Neural cell (in vitro differentiated cells): Measurements from ENCODE around the gene CYP19A1. TPM values are rescaled to one million over a fixed set of nuclear protein-coding genes. Genes with fewer than 3 reads are reported as not detected.

Source experiments
- H2AFZ ChIP-seq: fragments of 200-600, 300-800 bp; sonication (generic), shearing (Covaris generic); 2 replicates; pipeline ENCODE4 v1.6.0; 2014; ENCODE audit warnings: low read depth, mild to moderate bottlenecking, antibody characterized with exemption, low read length, moderate library complexity
- H3F3A ChIP-seq: fragments of 200-600 bp; shearing (Covaris generic); 2 replicates; pipeline ENCODE4 v1.6.1; 2016; ENCODE audit warnings: mild to moderate bottlenecking, moderate library complexity, mixed read lengths, antibody characterized with exemption, low read length; ENCODE audit not compliant: insufficient read depth, poor library complexity, severe bottlenecking
- H3K27ac ChIP-seq: fragments of 200-600, 300-800 bp; sonication (generic), shearing (Covaris generic); 2 replicates; pipeline ENCODE4 v1.5.1; 2014; ENCODE audit warnings: mild to moderate bottlenecking, low read length, moderate library complexity
- H3K27me3 ChIP-seq: fragments of 300-800, 200-600 bp; sonication (generic), shearing (Covaris generic); 2 replicates; pipeline ENCODE4 v1.6.0; 2014; ENCODE audit warnings: mild to moderate bottlenecking, low read depth, low read length, moderate library complexity; ENCODE audit not compliant: insufficient read depth
- H3K36me3 ChIP-seq: fragments of 300-800, 200-600 bp; sonication (generic), shearing (Covaris generic); 2 replicates; pipeline ENCODE4 v1.5.1; 2014; ENCODE audit warnings: mild to moderate bottlenecking, antibody characterized with exemption, low read length, moderate library complexity; ENCODE audit not compliant: insufficient read depth
- H3K4me2 ChIP-seq: fragments of 300-800, 200-600 bp; sonication (generic), shearing (Covaris generic); 2 replicates; pipeline ENCODE4 v1.6.0; 2014; ENCODE audit warnings: mild to moderate bottlenecking, low read length
- H3K4me3 ChIP-seq: fragments of 300-800, 200-600 bp; sonication (generic), shearing (Covaris generic); 2 replicates; pipeline ENCODE4 v1.5.1; 2014; ENCODE audit warnings: mild to moderate bottlenecking, low read length, moderate library complexity
- H3K79me2 ChIP-seq: fragments of 200-600 bp; shearing (Covaris generic); replicated peaks from 2 replicates; pipeline ENCODE4 v1.6.0; 2014; ENCODE audit warnings: mild to moderate bottlenecking, low read length, moderate library complexity; ENCODE audit not compliant: insufficient read depth
- H3K9ac ChIP-seq: fragments of 300-800, 200-600 bp; sonication (generic), shearing (Covaris generic); 2 replicates; pipeline ENCODE4 v1.6.1; 2016; ENCODE audit warnings: mild to moderate bottlenecking, low read length, mixed read lengths
- H3K9me2 ChIP-seq: fragments of 200-600 bp; shearing (Covaris generic); 2 replicates; pipeline ENCODE4 v1.6.1; 2016; ENCODE audit warnings: mild to moderate bottlenecking, low read length, mixed read lengths; ENCODE audit not compliant: insufficient read depth
- H3K9me3 ChIP-seq: fragments of 200-600, 300-800 bp; sonication (generic), shearing (Covaris generic); 2 replicates; pipeline ENCODE4 v1.6.1; 2016; ENCODE audit warnings: mild to moderate bottlenecking, mixed run types, low read length, moderate library complexity, mixed read lengths
- H4K20me1 ChIP-seq: fragments of 200-600 bp; shearing (Covaris generic); 2 replicates; pipeline ENCODE4 v1.6.1; 2016; ENCODE audit warnings: mild to moderate bottlenecking, mixed run types; ENCODE audit not compliant: insufficient read depth
- EP300 ChIP-seq: fragments of 450-650 bp; conservative IDR thresholded peaks from 2 replicates; pipeline ENCODE4 v1.6.1; 2014; ENCODE audit warnings: antibody characterized with exemption, mild to moderate bottlenecking, moderate library complexity; ENCODE audit not compliant: poor library complexity, severe bottlenecking
- EZH2 ChIP-seq: fragments of 200-600, 300-800 bp; shearing (Covaris generic), sonication (generic); IDR thresholded peaks from 2 replicates; pipeline ENCODE4 v1.6.1; 2014; ENCODE audit warnings: antibody characterized with exemption, low read length, borderline replicate concordance, mild to moderate bottlenecking; ENCODE audit not compliant: insufficient read depth, poor library complexity, severe bottlenecking
- MXI1 ChIP-seq: fragments of 450-650 bp; conservative IDR thresholded peaks from 2 replicates; pipeline ENCODE4 v1.6.1; 2014; ENCODE audit warnings: antibody characterized with exemption, mild to moderate bottlenecking; ENCODE audit not compliant: poor library complexity, severe bottlenecking
- POLR2AphosphoS5 ChIP-seq: IDR thresholded peaks from 2 replicates; pipeline ENCODE4 v1.6.1; 2012
- RAD21 ChIP-seq: fragments of 450-650 bp; conservative IDR thresholded peaks from 2 replicates; pipeline ENCODE4 v1.6.1; 2014; ENCODE audit warnings: antibody characterized with exemption, mild to moderate bottlenecking, moderate library complexity
- SMC3 ChIP-seq: fragments of 450-650 bp; conservative IDR thresholded peaks from 2 replicates; pipeline ENCODE4 v1.6.1; 2014; ENCODE audit warnings: antibody characterized with exemption, mild to moderate bottlenecking, moderate library complexity; ENCODE audit not compliant: poor library complexity
- TAF1 ChIP-seq: IDR thresholded peaks from 2 replicates; pipeline ENCODE4 v1.6.1; 2012; ENCODE audit warnings: low read depth
- polyA plus RNA-seq: library from polyadenylated mRNA; depleted of rRNA; stranded (reverse); fragments of >200 nt; gene quantifications from 2 replicates; pipeline ENCODE4 v1.2.3, GENCODE V29; 2014
- TF ChIP-seq, protein P1 (sequence below): fragments of 450-650 bp; IDR thresholded peaks from 2 replicates; pipeline ENCODE4 v1.5.1; 2014; ENCODE audit warnings: antibody characterized with exemption, mild to moderate bottlenecking, moderate library complexity; ENCODE audit not compliant: poor library complexity, severe bottlenecking
- TF ChIP-seq, protein P2 (sequence below): IDR thresholded peaks from 2 replicates; pipeline ENCODE4 v1.6.1; 2012; ENCODE audit warnings: borderline replicate concordance

Gene CYP19A1
- polyA plus RNA-seq, 1 donor from 2014 or later = not detected

DNA sequence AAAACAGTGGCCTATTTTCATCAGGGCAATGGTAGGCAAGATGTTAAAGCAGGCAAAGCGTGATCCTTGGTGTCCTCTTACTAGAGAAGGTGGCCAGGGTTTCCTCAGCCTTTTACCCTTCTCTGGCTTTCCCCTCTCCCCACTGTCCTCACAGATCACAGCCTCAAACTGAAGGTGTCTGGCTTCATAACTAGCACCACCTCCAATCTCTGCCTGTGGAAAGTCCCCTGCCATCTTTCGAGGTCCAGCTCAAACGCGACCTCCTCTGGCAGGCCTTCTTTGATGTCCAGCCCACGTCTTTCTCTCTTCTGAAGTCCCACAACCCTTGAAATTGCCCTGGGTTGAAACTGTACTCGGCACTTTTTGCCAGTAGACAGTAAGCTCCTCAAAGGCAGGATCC is 35.9 kb downstream of the CYP19A1 start:
- Histone ChIP-seq H3K36me3 (no peaks in the 10 kb centered on the region), H3K79me2 (no peaks in the 10 kb centered on the region), H3K9me3 (no peaks in the 10 kb centered on the region), H3K4me3 (no peak overlapping the region), H3K9me2 (no peaks in the 10 kb centered on the region), H3K27me3 (no peaks in the 10 kb centered on the region), H2AFZ (no peak overlapping the region), H3F3A (no peaks in the 10 kb centered on the region), H3K4me2 (no peak overlapping the region), H4K20me1 (no peaks in the 10 kb centered on the region), H3K27ac (no peak overlapping the region), H3K9ac (no peak overlapping the region)
- TF ChIP-seq EZH2 = no peak
- TF ChIP-seq EP300 = no peak

DNA sequence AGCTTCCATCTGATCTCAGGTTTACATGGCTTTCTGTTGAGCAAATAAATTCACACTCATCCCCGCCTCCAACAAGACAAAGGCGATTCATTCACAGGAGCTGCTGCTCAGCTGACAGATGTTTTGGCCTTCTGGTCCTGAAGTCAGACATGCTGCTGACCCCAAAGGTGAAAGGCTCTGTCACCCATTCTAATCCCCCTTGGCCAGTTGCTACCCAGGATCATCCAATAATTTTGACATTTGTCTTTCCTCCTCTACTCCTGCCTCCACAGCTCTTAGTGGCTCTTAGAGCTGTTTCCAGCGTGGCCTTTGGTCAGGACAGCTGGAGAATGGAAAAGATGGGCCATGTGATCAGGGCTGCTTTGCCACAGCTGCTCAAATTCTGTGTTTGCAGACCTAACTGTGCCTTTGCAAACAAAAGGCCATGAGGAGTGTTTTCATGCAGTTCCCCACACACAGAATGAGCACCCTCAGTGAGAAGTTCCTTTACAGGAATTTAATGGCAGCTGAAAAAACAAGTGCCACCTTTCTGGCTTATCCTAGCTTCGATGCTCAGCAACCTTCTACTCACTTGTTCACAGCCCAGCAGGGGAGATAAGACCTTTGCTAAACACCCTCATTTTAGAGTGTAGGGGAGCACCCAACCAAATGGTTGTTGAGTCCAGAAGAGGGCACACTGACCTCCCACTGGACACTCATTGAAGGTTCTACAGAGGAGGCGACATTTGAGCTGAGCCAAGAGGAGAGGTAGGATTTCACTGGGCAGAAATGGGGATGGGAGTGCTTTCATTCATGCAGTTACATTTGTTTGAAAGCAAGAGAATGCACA is 39.0 kb downstream of the CYP19A1 start:
- TF ChIP-seq MXI1 = no peak
- no peak for TF ChIP-seq POLR2AphosphoS5
- TF ChIP-seq TAF1 = no peak
- TF ChIP-seq, protein P1, sequence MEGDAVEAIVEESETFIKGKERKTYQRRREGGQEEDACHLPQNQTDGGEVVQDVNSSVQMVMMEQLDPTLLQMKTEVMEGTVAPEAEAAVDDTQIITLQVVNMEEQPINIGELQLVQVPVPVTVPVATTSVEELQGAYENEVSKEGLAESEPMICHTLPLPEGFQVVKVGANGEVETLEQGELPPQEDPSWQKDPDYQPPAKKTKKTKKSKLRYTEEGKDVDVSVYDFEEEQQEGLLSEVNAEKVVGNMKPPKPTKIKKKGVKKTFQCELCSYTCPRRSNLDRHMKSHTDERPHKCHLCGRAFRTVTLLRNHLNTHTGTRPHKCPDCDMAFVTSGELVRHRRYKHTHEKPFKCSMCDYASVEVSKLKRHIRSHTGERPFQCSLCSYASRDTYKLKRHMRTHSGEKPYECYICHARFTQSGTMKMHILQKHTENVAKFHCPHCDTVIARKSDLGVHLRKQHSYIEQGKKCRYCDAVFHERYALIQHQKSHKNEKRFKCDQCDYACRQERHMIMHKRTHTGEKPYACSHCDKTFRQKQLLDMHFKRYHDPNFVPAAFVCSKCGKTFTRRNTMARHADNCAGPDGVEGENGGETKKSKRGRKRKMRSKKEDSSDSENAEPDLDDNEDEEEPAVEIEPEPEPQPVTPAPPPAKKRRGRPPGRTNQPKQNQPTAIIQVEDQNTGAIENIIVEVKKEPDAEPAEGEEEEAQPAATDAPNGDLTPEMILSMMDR = no peak
- no peak for TF ChIP-seq EP300
- no peak for TF ChIP-seq RAD21
- no peak for TF ChIP-seq SMC3
- TF ChIP-seq, protein P2, sequence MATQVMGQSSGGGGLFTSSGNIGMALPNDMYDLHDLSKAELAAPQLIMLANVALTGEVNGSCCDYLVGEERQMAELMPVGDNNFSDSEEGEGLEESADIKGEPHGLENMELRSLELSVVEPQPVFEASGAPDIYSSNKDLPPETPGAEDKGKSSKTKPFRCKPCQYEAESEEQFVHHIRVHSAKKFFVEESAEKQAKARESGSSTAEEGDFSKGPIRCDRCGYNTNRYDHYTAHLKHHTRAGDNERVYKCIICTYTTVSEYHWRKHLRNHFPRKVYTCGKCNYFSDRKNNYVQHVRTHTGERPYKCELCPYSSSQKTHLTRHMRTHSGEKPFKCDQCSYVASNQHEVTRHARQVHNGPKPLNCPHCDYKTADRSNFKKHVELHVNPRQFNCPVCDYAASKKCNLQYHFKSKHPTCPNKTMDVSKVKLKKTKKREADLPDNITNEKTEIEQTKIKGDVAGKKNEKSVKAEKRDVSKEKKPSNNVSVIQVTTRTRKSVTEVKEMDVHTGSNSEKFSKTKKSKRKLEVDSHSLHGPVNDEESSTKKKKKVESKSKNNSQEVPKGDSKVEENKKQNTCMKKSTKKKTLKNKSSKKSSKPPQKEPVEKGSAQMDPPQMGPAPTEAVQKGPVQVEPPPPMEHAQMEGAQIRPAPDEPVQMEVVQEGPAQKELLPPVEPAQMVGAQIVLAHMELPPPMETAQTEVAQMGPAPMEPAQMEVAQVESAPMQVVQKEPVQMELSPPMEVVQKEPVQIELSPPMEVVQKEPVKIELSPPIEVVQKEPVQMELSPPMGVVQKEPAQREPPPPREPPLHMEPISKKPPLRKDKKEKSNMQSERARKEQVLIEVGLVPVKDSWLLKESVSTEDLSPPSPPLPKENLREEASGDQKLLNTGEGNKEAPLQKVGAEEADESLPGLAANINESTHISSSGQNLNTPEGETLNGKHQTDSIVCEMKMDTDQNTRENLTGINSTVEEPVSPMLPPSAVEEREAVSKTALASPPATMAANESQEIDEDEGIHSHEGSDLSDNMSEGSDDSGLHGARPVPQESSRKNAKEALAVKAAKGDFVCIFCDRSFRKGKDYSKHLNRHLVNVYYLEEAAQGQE = no peak
- H3K79me2 ChIP-seq = no peaks in the 10 kb centered on the region

More for the DNA sequence above, 39.0 kb downstream of the CYP19A1 start:
- no peak overlapping the region for H2AFZ ChIP-seq
- H3F3A ChIP-seq = no peaks in the 10 kb centered on the region
- no peak overlapping the region for H3K4me3 ChIP-seq
- no peaks in the 10 kb centered on the region for H3K9me3 ChIP-seq
- H3K4me2 ChIP-seq = no peak overlapping the region
- H3K9ac ChIP-seq = no peak overlapping the region
- H3K27me3 ChIP-seq = no peaks in the 10 kb centered on the region
- no peak overlapping the region for H3K27ac ChIP-seq
- no peaks in the 10 kb centered on the region for H4K20me1 ChIP-seq
- no peaks in the 10 kb centered on the region for H3K36me3 ChIP-seq
- no peaks in the 10 kb centered on the region for H3K9me2 ChIP-seq
